ENCODE results near the gene POLR2F. TPM values are rescaled to one million over a fixed set of nuclear protein-coding genes. Genes with fewer than 3 reads are reported as not detected.

POLR2F gene
- total RNA-seq, 1 donor from 2014 or later, result 204 TPM

DNA sequence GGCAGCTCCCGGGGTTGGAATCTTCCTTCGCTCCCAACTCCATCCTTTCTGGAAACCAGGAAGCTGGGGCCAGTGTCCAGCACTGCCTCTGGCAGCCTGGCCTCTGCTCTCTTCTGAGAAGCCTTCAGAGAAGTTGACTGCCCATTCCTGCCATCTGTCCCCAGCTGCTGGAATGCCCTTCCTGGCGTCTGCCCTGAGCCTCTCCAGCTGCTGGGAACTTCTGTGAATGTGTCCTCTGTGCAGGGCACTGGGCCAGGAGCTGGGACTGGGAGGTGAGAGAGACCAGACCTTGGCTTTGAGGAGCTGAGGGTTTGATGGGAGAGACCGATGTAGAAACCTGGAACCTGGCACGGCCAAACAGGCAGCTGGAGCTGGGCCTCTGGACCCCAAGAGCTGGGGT is 36.8 kb downstream of the POLR2F start:
- DNase-seq (ENCODE audit: low spot score in 2 of 2), result no peak
- Histone ChIP-seq H3K27ac (no peak overlapping the region), H3K27me3 (no peaks in the 10 kb centered on the region), H3K4me3 (no peak overlapping the region), H3K4me1 (no peaks in the 10 kb centered on the region), H3K36me3 (peaks cover 0 to 3% of the 10 kb centered on the region in 2 donors), H3K9me3 (no peaks in the 10 kb centered on the region)
- intact Hi-C loops (cut with DNase I), result no loop called here
- TF ChIP-seq, protein P1, sequence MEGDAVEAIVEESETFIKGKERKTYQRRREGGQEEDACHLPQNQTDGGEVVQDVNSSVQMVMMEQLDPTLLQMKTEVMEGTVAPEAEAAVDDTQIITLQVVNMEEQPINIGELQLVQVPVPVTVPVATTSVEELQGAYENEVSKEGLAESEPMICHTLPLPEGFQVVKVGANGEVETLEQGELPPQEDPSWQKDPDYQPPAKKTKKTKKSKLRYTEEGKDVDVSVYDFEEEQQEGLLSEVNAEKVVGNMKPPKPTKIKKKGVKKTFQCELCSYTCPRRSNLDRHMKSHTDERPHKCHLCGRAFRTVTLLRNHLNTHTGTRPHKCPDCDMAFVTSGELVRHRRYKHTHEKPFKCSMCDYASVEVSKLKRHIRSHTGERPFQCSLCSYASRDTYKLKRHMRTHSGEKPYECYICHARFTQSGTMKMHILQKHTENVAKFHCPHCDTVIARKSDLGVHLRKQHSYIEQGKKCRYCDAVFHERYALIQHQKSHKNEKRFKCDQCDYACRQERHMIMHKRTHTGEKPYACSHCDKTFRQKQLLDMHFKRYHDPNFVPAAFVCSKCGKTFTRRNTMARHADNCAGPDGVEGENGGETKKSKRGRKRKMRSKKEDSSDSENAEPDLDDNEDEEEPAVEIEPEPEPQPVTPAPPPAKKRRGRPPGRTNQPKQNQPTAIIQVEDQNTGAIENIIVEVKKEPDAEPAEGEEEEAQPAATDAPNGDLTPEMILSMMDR (IDR thresholded peaks at IDR 0.05), result no peak

DNA sequence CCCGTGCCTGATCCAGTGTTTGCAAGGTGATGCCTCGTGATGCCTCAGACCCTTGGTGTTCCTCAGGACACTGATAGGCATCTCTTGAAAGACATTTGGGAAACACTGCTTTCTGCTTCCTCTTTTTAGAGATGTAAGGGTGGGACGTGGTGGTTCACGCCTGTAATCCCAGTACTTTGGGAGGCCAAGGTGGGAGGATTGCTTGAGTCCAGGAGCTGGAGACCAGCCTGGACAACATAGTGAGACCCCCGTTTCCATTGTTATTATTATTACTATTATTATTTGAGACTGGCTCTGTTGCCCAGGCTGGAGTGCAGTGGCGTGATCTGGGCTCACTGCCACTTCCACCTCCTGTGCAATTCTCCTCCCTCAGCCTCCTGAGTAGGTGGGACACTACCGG is 37.4 kb downstream of the POLR2F start:
- Histone ChIP-seq H3K27ac (no peak overlapping the region), H3K36me3 (peaks cover 0 to 3% of the 10 kb centered on the region in 2 donors), H3K4me1 (no peaks in the 10 kb centered on the region), H3K9me3 (no peaks in the 10 kb centered on the region), H3K4me3 (no peak overlapping the region), H3K27me3 (no peaks in the 10 kb centered on the region)
- intact Hi-C loops (cut with DNase I), result no loop called here
- TF ChIP-seq, protein P1 (IDR thresholded peaks at IDR 0.05), result no peak
- DNase-seq (ENCODE audit: low spot score in 2 of 2), result no peak

DNA sequence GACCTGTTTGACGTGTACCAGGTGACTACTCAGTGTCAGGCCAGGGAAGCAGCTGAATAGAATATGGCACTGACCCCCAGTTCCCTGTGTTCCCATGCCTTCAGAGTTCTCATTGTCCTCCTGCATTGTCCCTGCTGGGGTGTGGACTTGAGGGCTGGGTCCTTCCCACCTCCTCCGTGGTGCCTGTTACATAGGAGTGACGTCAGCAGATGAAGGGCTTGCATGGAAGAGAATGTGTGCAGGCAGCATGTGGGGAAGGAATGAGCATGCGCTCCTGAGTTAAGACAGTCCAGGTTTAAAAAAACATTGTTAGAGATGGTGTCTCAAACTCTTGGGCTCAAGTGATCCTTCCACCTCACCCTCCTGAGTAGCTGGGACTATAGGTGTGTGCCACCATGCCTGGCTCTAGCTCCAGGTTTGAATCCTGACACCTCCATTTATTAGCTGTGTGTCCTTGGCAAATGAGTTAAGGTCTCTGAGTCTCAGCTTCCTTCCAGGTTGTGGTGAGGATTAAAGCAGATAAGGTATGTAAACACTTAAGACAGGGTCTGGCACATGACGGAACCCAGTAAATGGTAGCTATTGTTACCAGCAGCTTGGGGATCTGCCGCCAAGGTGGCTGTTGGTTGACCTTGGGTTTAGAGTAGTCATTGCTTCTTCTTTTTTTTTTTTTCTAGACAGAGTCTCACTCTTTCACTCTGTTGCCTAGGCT is 38.4 kb downstream of the POLR2F start:
- TF ChIP-seq, protein P1 (IDR thresholded peaks at IDR 0.05), result no peak
- no peak for DNase-seq (ENCODE audit: low spot score in 2 of 2)
- Histone ChIP-seq H3K9me3 (no peaks in the 10 kb centered on the region), H3K27ac (no peak overlapping the region), H3K27me3 (no peaks in the 10 kb centered on the region), H3K36me3 (peaks cover 0 to 2% of the 10 kb centered on the region in 2 donors), H3K4me1 (no peaks in the 10 kb centered on the region), H3K4me3 (no peak overlapping the region)
- intact Hi-C loops (cut with DNase I), result no loop called here

DNA sequence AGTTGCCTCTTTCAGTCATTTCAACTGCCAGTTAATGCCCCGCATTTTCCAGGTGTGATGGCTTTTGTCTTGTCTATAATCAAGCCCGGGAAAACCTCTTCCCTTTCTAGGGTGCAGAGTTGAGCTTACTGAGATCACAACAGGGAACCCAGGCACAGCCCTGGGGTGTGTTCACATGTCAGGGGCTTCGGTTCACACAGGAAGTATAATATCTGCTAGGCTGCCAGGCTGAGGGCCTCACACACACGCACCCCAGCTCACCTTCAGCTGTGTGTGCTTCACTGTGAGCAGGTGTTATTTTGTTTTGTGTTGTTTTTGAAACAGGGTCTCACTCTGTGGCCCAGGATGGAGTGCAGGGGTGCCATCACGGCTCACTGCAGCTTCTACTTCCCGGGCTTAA is 40.5 kb downstream of the POLR2F start:
- DNase-seq (ENCODE audit: low spot score in 2 of 2), result no peak
- Histone ChIP-seq H3K4me3 (no peak overlapping the region), H3K27me3 (no peaks in the 10 kb centered on the region), H3K9me3 (no peaks in the 10 kb centered on the region), H3K27ac (no peak overlapping the region), H3K4me1 (no peaks in the 10 kb centered on the region), H3K36me3 (no peaks in the 10 kb centered on the region)
- intact Hi-C loops (cut with DNase I), result no loop called here
- TF ChIP-seq, protein P1 (IDR thresholded peaks at IDR 0.05), result no peak

DNA sequence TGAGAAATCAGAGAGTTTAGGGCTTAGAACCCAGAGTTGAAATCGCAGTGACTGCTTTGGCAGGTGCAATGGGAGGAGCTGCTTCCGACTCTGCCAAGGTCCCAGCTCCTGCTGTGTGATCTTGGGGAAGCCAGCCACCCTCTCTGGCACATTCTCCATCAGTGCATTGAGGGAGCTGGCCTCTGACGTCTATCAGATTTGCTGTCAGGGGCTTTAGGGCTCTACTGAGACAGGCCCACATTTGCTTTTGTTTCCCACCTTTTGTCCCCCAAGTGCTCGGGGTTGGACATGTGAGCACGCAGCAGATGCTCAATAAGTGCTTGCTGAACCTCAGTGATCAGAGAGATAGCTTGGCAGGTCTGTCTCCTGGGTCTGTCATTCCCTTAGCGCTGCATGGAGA is 41.5 kb downstream of the POLR2F start:
- H3K36me3 ChIP-seq, result no peaks in the 10 kb centered on the region
- H3K9me3 ChIP-seq, result no peaks in the 10 kb centered on the region
- TF ChIP-seq, protein P1 (IDR thresholded peaks at IDR 0.05), result no peak
- DNase-seq (ENCODE audit: low spot score in 2 of 2), result no peak
- no peaks in the 10 kb centered on the region for H3K27me3 ChIP-seq
- no peak overlapping the region for H3K4me3 ChIP-seq
- intact Hi-C loops (cut with DNase I), result no loop called here
- no peak overlapping the region for H3K27ac ChIP-seq
- H3K4me1 ChIP-seq, result no peaks in the 10 kb centered on the region

DNA sequence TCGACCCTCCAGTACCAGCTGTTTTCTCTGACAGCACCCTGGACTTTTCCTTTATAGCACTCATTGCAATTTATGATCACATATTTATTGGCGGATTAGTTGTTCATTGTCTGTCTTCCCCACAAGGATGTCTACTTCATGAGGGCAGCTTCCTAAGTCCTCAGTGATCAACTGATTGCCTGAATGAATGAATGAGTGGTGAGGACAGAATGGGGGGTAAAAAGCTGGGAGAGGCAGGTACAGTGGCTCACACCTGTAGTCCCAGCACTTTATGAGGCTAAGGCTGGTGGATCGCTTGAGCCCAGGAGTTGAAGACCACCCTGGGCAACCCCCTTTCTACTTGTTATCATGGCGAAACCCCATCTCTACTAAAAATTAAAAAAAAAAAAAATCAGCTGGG is 42.0 kb downstream of the POLR2F start:
- DNase-seq (ENCODE audit: low spot score in 2 of 2), result no peak
- no peaks in the 10 kb centered on the region for H3K36me3 ChIP-seq
- intact Hi-C loops (cut with DNase I), result no loop called here
- H3K4me1 ChIP-seq, result no peaks in the 10 kb centered on the region
- H3K9me3 ChIP-seq, result no peaks in the 10 kb centered on the region
- H3K4me3 ChIP-seq, result no peak overlapping the region
- H3K27ac ChIP-seq, result no peak overlapping the region
- no peaks in the 10 kb centered on the region for H3K27me3 ChIP-seq
- TF ChIP-seq, protein P1 (IDR thresholded peaks at IDR 0.05), result no peak

Data from ascending aorta (tissue), 2 donors.